Adipose tissue (tissue), 3 donors: Measurements from ENCODE around the gene AKR1D1. TPM values are rescaled to one million over a fixed set of nuclear protein-coding genes. Genes with fewer than 3 reads are reported as not detected.
"Not testable (repeated sequence)": the region's sequence is repeated elsewhere in the genome, so short reads cannot be mapped to it uniquely, and the experiment has no call there.

ENCODE experiments used
- H3K27ac ChIP-seq: one replicate; pipeline ENCODE4 v1.5.1; 2013; ENCODE audit warnings: low read depth, low read length
- WGBS, 3 donors: extraction: QIAGEN DNeasy Blood & Tissue Kit; methylation state at CpG; one replicate each; pipeline ENCODE4 v1.1.7; 2013; 5-methylcytosine and 5-hydroxymethylcytosine counted together
- polyA plus RNA-seq, 3 donors: library from polyadenylated mRNA; stranded (reverse); fragments of 200-250 nt; gene quantifications; one replicate each; pipeline ENCODE4 v1.2.3, GENCODE V29; 2013
- donor health status: healthy with polysubstance abuse.
- donor health status: Bipolar disorder and iron deficiency.
- donor health status: healthy.

Gene AKR1D1
- polyA plus RNA-seq, 3 donors: not detected

- no peak overlapping the region for H3K27ac ChIP-seq
- WGBS, 3 donors: 77 to 87% (median 84%) methylated on average over 3 of the region's 3 CpGs
These were observed 20.9 kb downstream of the AKR1D1 start for GRCh38 chr7:138097064-138097741.

- no peak overlapping the region for H3K27ac ChIP-seq
- WGBS, 3 donors: 85 to 94% (median 90%) methylated on average over 3 of the region's 3 CpGs
These were observed 23.6 kb downstream of the AKR1D1 start for GRCh38 chr7:138099813-138100212.

GRCh38 chr7:138105221-138105620, 29.0 kb downstream of the AKR1D1 start:
- WGBS, 3 donors: 88 to 91% (median 90%) methylated on average over 5 of the region's 5 CpGs
- H3K27ac ChIP-seq: no peak overlapping the region

- no peak overlapping the region for H3K27ac ChIP-seq
- WGBS, 3 donors: 90 to 94% (median 91%) methylated on average over 3 of the region's 3 CpGs
These were observed 38.8 kb downstream of the AKR1D1 start for GRCh38 chr7:138115047-138115446.

- H3K27ac ChIP-seq: no peak overlapping the region
- 65 to 80% (median 69%) methylated on average over 1 of the region's 1 CpG for WGBS, 3 donors
These were observed 39.9 kb downstream of the AKR1D1 start for GRCh38 chr7:138116141-138116540.

GRCh38 chr7:138116892-138117291, 40.6 kb downstream of the AKR1D1 start:
- WGBS, 3 donors: 22 to 78% (median 69%) methylated on average over 2 of the region's 2 CpGs
- no peak overlapping the region for H3K27ac ChIP-seq

- no peak overlapping the region for H3K27ac ChIP-seq
- WGBS, 3 donors: 77 to 87% (median 85%) methylated on average over 10 of the region's 10 CpGs
These were observed 44.0 kb downstream of the AKR1D1 start for GRCh38 chr7:138120140-138120827.

GRCh38 chr7:138122162-138122561, 45.9 kb downstream of the AKR1D1 start:
- H3K27ac ChIP-seq: no peak overlapping the region
- 97% methylated on average over 23 of the region's 23 CpGs for WGBS, 3 donors

GRCh38 chr7:138125119-138125518, 48.9 kb downstream of the AKR1D1 start:
- H3K27ac ChIP-seq: no peak overlapping the region
- WGBS, 3 donors: 69 to 72% (median 72%) methylated on average over 2 of the region's 2 CpGs

- H3K27ac ChIP-seq: no peak overlapping the region
- 53 to 70% (median 54%) methylated on average over 2 of the region's 2 CpGs for WGBS, 3 donors
These were observed 49.4 kb downstream of the AKR1D1 start for GRCh38 chr7:138125598-138126111.

- 75 to 88% (median 80%) methylated on average over 2 of the region's 2 CpGs for whole genome bisulfite sequencing, 3 donors
- no peak overlapping the region for H3K27ac ChIP-seq
These were observed 50.7 kb downstream of the AKR1D1 start for GRCh38 chr7:138126928-138127327.

- WGBS, 3 donors: 42 to 74% (median 44%) methylated on average over 2 of the region's 2 CpGs
These were observed 51.7 kb downstream of the AKR1D1 start for GRCh38 chr7:138127996-138128395.

GRCh38 chr7:138129551-138130165, 53.4 kb downstream of the AKR1D1 start:
- H3K27ac ChIP-seq: no peak overlapping the region
- WGBS, 3 donors: 94 to 95% (median 95%) methylated on average over 3 of the region's 3 CpGs

More at GRCh38 chr7:138127996-138128395, 51.7 kb downstream of the AKR1D1 start:
- H3K27ac ChIP-seq: no peak overlapping the region

GRCh38 chr7:138137423-138138171, 61.3 kb downstream of the AKR1D1 start:
- H3K27ac ChIP-seq: no peak overlapping the region
- WGBS, 3 donors: 67 to 70% (median 67%) methylated on average over 2 of the region's 2 CpGs

- whole genome bisulfite sequencing, 3 donors: 49 to 84% (median 84%) methylated on average over 2 to 3 of the region's 3 CpGs
- no peak overlapping the region for H3K27ac ChIP-seq
These were observed 62.0 kb downstream of the AKR1D1 start for GRCh38 chr7:138138244-138138643.

GRCh38 chr7:138142583-138143201, 66.4 kb downstream of the AKR1D1 start:
- no peak overlapping the region for H3K27ac ChIP-seq

GRCh38 chr7:138144958-138145357, 68.7 kb downstream of the AKR1D1 start:
- 70 to 78% (median 77%) methylated on average over 2 of the region's 2 CpGs for WGBS, 3 donors
- H3K27ac ChIP-seq: no peak overlapping the region

- H3K27ac ChIP-seq: not testable (repeated sequence)
- 88 to 94% (median 93%) methylated on average over 16 to 19 of the region's 19 CpGs for WGBS, 3 donors
These were observed 70.0 kb downstream of the AKR1D1 start for GRCh38 chr7:138146221-138146620.
